ENCODE results near the gene NODAL. TPM values are rescaled to one million over a fixed set of nuclear protein-coding genes. Genes with fewer than 3 reads are reported as not detected.
"Not testable (repeated sequence)": the region's sequence is repeated elsewhere in the genome, so short reads cannot be mapped to it uniquely, and the experiment has no call there.

The NODAL gene
- total RNA-seq (not detected), polyA plus RNA-seq (not detected), total RNA-seq (not detected)

DNA sequence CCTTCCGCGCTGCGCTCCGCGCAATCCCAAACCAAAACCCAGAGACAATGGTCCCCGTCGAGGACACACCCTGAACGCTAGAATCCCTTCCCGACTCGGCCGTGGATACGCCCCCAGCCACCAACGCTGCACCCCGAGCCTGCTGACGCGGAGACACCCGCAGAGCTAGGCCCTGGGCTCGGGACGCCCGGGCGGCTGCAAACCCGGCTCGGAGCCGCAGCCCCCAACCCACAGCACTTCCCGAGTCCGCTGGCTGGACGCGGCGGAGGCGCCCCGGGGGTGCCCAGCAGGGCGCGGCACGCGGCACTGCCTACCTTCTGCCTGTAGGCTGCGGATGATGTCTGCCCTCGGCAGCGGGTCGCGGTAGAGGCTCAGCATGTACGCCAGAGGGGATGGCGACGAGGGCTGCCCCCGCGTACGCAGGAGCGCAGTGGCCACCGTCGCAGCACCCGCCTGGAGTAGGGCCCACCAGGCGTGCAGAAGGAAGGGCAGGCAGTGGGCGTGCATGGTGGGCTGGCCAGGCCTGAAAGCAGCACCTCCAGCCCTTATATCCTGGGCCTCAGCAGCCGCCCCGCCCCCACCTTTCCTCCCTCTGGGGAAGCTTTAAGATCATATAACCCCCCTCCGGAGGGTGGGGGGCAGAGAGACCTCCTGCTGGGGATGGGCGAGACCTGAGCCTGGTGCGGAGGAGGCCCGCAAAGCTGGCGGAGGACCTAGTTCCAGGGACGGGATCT is at the start of gene NODAL:
Gene NODAL (minus strand): TSS at position 521 of the 734 bp plus-strand sequence. CDS start 14 bp downstream, at position 507.
- POLR2A ChIA-PET, result no interaction called here
- peak; percentile 63 for ATAC-seq
- Mint-ChIP-seq H3K4me1 (peaks cover 6 to 19% (median 12%) of the 10 kb centered on the region in 7 donors), H3K36me3 (peaks cover 0 to 5% (median 0%) of the 10 kb centered on the region in 5 donors), H3K27ac (no peak within 1 kb of the TSS), H3K4me3 (peak within 1 kb of the TSS; percentile 69 to 91 (median 82)), H3K9me3 (peaks cover 0 to 1% (median 0%) of the 10 kb centered on the region in 11 donors), H3K27me3 (peaks cover 30 to 75% (median 33%) of the 10 kb centered on the region in 5 donors)
- Histone ChIP-seq H3K27me3 (ENCODE audit: control insufficient read depth in 2 of 2, insufficient read depth in 2 of 2, low read length in 2 of 2) (peaks cover 0 to 16% of the 10 kb centered on the region in 2 donors), H3K36me3 (ENCODE audit: control insufficient read depth in 2 of 3, insufficient read depth in 3 of 3, low read length in 3 of 3) (no peaks in the 10 kb centered on the region), H3K27ac (ENCODE audit: low read depth, low read length) (no peak within 1 kb of the TSS), H3K9me3 (ENCODE audit: control insufficient read depth in 2 of 3, low read length in 3 of 3) (no peaks in the 10 kb centered on the region), H3K4me3 (ENCODE audit: low read length) (peak within 1 kb of the TSS; percentile 54), H3K4me1 (ENCODE audit: control insufficient read depth in 2 of 2, insufficient read depth in 2 of 2, low read length in 2 of 2) (peaks cover 8 to 19% of the 10 kb centered on the region in 2 donors)
- CTCF ChIA-PET, result no interaction called here
- intact Hi-C loops (cut with micrococcal nuclease), result no loop called here
- DNase-seq, result peak in 1 of 9 donors; percentile 11

DNA sequence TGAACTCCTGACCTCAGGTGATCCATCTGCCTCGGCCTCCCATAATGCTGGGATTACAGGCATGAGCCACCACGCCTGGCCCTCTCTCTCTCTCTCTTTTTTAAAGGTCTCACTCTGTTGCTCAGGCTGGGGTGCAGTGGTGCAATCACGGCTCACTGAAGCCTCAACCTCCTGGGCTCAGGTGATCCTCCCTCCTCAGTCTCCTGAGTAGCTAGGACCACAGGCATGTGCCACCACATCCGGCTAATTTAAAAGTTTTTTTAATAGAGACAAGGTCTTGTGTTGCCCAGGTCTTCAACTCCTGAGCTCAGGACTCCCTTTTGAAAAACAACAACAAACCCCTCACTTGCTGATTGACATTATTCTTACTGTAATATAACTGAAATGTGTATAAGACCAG is 48.7 kb upstream of the NODAL start:
- ChIA-PET POLR2A (no interaction called here), CTCF (no interaction called here)
- Histone ChIP-seq H3K27me3 (ENCODE audit: control insufficient read depth in 2 of 2, insufficient read depth in 2 of 2, low read length in 2 of 2) (no peaks in the 10 kb centered on the region), H3K4me3 (ENCODE audit: low read length) (no peak overlapping the region), H3K27ac (ENCODE audit: low read depth, low read length) (no peak overlapping the region), H3K4me1 (ENCODE audit: control insufficient read depth in 2 of 2, insufficient read depth in 2 of 2, low read length in 2 of 2) (peaks cover 0 to 4% of the 10 kb centered on the region in 2 donors), H3K9me3 (ENCODE audit: control insufficient read depth in 2 of 3, low read length in 3 of 3) (no peaks in the 10 kb centered on the region), H3K36me3 (ENCODE audit: control insufficient read depth in 2 of 3, insufficient read depth in 3 of 3, low read length in 3 of 3) (no peaks in the 10 kb centered on the region)
- H3K4me3 Mint-ChIP-seq, result no peak overlapping the region
- ATAC-seq, result no peak
- DNase-seq, result no peak
- intact Hi-C loops (cut with micrococcal nuclease), result no loop called here
- H3K9me3 Mint-ChIP-seq, result no peaks in the 10 kb centered on the region
- H3K27me3 Mint-ChIP-seq, result peaks cover 0 to 15% (median 0%) of the 10 kb centered on the region in 5 donors
- no peak overlapping the region for H3K27ac Mint-ChIP-seq
- peaks cover 15 to 22% (median 19%) of the 10 kb centered on the region in 7 donors for H3K4me1 Mint-ChIP-seq
- no peaks in the 10 kb centered on the region for H3K36me3 Mint-ChIP-seq

DNA sequence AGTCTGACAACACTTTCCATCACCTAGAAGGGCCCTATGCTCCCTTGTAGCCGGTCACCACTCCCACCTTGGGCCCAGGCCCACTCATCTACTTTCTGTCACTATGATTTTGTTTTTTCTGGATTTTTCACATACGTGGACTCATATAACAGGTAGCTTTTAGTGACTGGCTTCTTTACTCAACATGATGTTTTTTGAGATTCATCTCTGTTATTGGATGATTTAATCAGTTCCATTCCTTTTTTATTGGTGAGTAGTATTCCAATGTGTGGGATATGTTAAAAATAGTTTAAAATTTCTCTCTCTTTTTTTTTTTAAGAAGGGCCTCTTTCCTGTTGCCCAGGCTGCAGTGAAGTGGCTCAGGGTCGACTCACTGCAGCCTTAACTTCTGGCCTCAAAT is 46.3 kb upstream of the NODAL start:
- no peaks in the 10 kb centered on the region for H3K36me3 Mint-ChIP-seq
- intact Hi-C loops (cut with micrococcal nuclease), result no loop called here

DNA sequence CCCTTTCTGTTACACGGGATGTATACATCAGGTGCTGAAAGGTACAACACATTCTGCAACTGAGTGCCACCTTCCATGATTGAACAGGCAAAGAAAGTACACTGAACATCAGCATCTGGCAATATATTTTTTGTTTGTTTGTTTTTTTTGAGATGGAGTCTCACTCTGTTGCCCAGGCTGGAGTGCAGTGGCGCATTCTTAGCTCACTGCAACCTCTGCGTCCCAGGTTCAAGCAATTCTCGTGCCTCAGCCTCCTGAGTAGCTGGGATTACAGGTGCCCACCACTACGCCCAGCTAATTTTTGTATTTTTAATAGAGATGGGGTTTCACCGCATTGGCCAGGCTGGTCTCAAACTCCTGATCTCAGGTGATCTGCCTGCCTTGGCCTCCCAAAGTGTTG is 42.4 kb upstream of the NODAL start:
- CTCF ChIA-PET, result not testable (repeated sequence)
- POLR2A ChIA-PET, result interaction anchor here (0.6 kb wide), 1 partner anchor 51 kb away, joined by 3 read pairs; no protein-coding TSS in a partner anchor

More for the DNA sequence above, 46.3 kb upstream of the NODAL start:
- H3K4me3 Mint-ChIP-seq, result no peak overlapping the region
- H3K9me3 Mint-ChIP-seq, result no peaks in the 10 kb centered on the region
- Histone ChIP-seq H3K9me3 (ENCODE audit: control insufficient read depth in 2 of 3, low read length in 3 of 3) (no peaks in the 10 kb centered on the region), H3K27ac (ENCODE audit: low read depth, low read length) (no peak overlapping the region), H3K36me3 (ENCODE audit: control insufficient read depth in 2 of 3, insufficient read depth in 3 of 3, low read length in 3 of 3) (no peaks in the 10 kb centered on the region), H3K4me3 (ENCODE audit: low read length) (no peak overlapping the region), H3K27me3 (ENCODE audit: control insufficient read depth in 2 of 2, insufficient read depth in 2 of 2, low read length in 2 of 2) (no peaks in the 10 kb centered on the region), H3K4me1 (ENCODE audit: control insufficient read depth in 2 of 2, insufficient read depth in 2 of 2, low read length in 2 of 2) (no peaks in the 10 kb centered on the region)
- H3K4me1 Mint-ChIP-seq, result peaks cover 0 to 3% (median 2%) of the 10 kb centered on the region in 7 donors
- H3K27me3 Mint-ChIP-seq, result peaks cover 0 to 16% (median 0%) of the 10 kb centered on the region in 5 donors
- CTCF ChIA-PET, result interaction anchor here (0.8 kb wide), 1 partner anchor 1105 kb away, joined by 3 read pairs; no protein-coding TSS in a partner anchor
- POLR2A ChIA-PET, result no interaction called here
- DNase-seq, result no peak
- no peak for ATAC-seq
- no peak overlapping the region for H3K27ac Mint-ChIP-seq

DNA sequence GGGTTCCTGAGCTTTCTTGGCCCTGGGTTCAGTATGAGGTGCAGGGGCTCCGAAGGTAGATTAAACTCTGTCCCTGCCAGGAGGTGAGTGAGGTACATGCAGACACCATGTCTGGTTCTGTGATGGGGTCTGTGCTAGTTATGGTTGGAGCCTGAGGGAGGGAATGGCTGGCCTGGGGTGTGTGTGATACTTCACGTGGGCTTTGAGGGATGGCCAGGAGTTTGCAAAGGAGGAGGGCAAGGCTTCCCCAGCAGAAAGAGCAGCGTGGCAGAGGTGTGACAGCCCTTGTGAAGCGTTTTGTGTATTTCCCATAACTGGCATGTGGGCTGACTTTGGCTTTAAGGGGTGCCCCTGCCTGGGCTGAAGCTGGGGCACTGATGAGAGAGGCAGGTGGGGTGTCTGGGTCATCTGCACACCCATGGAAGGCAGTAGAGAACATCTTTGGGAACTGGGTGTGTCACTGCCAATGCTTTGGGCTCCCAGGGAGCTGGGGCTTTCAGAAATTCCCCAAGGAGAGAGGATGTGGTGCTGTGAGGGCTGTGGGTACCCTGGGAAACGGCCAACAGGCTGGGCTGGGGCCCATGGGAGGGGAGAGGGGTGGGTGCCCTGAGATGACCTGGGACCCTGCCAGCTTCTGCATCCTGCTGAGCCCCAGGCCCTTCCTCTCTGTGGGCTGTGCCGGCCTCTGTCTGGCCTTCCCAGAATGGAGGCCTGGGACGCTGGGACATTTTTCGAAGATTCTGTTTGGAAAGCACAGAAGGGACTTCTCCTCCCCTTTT is 41.7 kb upstream of the NODAL start:
- H3K27me3 ChIP-seq (ENCODE audit: control insufficient read depth in 2 of 2, insufficient read depth in 2 of 2, low read length in 2 of 2), result peaks cover 0 to 4% of the 10 kb centered on the region in 2 donors
- Mint-ChIP-seq H3K27me3 (peaks cover 0 to 36% (median 0%) of the 10 kb centered on the region in 5 donors), H3K36me3 (no peaks in the 10 kb centered on the region), H3K9me3 (no peaks in the 10 kb centered on the region), H3K4me1 (peaks cover 15 to 34% (median 27%) of the 10 kb centered on the region in 7 donors), H3K4me3 (no peak overlapping the region), H3K27ac (peak overlapping the region in 1 of 9 donors; percentile 48)
- peaks cover 19 to 28% of the 10 kb centered on the region in 2 donors for H3K4me1 ChIP-seq (ENCODE audit: control insufficient read depth in 2 of 2, insufficient read depth in 2 of 2, low read length in 2 of 2)
- DNase-seq (no peak), ATAC-seq (no peak)
- H3K27ac ChIP-seq (ENCODE audit: low read depth, low read length), result no peak overlapping the region
- intact Hi-C loops (cut with micrococcal nuclease), result no loop called here
- H3K36me3 ChIP-seq (ENCODE audit: control insufficient read depth in 2 of 3, insufficient read depth in 3 of 3, low read length in 3 of 3), result no peaks in the 10 kb centered on the region
- no peak overlapping the region for H3K4me3 ChIP-seq (ENCODE audit: low read length)
- no peaks in the 10 kb centered on the region for H3K9me3 ChIP-seq (ENCODE audit: control insufficient read depth in 2 of 3, low read length in 3 of 3)
- POLR2A ChIA-PET, result no interaction called here
- CTCF ChIA-PET, result no interaction called here

More for the DNA sequence above, 42.4 kb upstream of the NODAL start:
- H3K36me3 Mint-ChIP-seq; H3K4me3 Mint-ChIP-seq; H3K27me3 ChIP-seq (ENCODE audit: control insufficient read depth in 2 of 2, insufficient read depth in 2 of 2, low read length in 2 of 2); H3K9me3 Mint-ChIP-seq; H3K27ac Mint-ChIP-seq; H3K9me3 ChIP-seq (ENCODE audit: control insufficient read depth in 2 of 3, low read length in 3 of 3); DNase-seq; intact Hi-C loops (cut with micrococcal nuclease); ATAC-seq; H3K36me3 ChIP-seq (ENCODE audit: control insufficient read depth in 2 of 3, insufficient read depth in 3 of 3, low read length in 3 of 3); H3K27ac ChIP-seq (ENCODE audit: low read depth, low read length); H3K4me3 ChIP-seq (ENCODE audit: low read length): not testable (repeated sequence)
- peaks cover 0 to 36% (median 0%) of the 10 kb centered on the region in 5 donors for H3K27me3 Mint-ChIP-seq
- peaks cover 19 to 25% of the 10 kb centered on the region in 2 donors for H3K4me1 ChIP-seq (ENCODE audit: control insufficient read depth in 2 of 2, insufficient read depth in 2 of 2, low read length in 2 of 2)
- H3K4me1 Mint-ChIP-seq, result peaks cover 15 to 34% (median 27%) of the 10 kb centered on the region in 7 donors

DNA sequence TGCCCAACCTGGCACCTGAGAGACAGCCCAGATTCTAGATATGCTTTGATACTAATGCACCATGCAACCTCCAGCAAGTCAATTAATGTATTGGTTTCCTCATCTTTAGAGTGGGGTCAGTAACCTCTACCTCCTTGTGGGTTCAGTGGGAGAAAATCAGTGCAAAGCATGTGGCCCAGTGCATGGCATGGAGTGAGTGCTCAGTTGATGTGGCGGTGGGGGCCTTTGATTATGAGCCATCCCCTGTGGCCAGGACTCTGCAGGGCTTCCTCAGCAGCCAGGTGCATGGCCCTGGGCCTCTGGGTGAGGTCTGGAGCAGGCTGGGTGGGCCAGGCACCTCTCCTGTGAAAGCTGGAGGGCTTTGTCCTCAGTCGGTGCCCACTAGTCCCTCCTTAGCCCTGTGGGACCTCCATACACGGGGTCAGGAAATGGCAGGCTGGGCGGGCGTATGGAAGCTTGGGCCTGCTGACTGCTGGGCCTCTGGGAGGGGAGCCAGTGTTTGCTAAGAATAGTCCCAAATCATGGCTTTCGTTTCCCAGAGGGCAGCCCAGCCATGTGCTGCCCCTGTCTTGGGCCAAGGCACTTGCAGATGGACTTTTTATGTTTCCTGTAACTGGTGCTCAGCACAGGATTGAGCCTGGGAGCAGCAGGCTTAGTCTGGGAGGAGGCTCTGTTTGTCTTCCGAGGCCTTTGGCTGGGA is 40.5 kb upstream of the NODAL start:
- H3K4me3 Mint-ChIP-seq, result peak overlapping the region in 2 of 10 donors; percentile 37 to 75
- POLR2A ChIA-PET, result no interaction called here

More for the DNA sequence above, 40.5 kb upstream of the NODAL start:
- H3K4me3 ChIP-seq (ENCODE audit: low read length), result no peak overlapping the region
- DNase-seq, result no peak
- no peak for ATAC-seq
- no peaks in the 10 kb centered on the region for H3K36me3 ChIP-seq (ENCODE audit: control insufficient read depth in 2 of 3, insufficient read depth in 3 of 3, low read length in 3 of 3)
- H3K9me3 ChIP-seq (ENCODE audit: control insufficient read depth in 2 of 3, low read length in 3 of 3), result no peaks in the 10 kb centered on the region
- no peak overlapping the region for H3K27ac ChIP-seq (ENCODE audit: low read depth, low read length)
- Mint-ChIP-seq H3K9me3 (no peaks in the 10 kb centered on the region), H3K36me3 (no peaks in the 10 kb centered on the region), H3K4me1 (peaks cover 24 to 46% (median 38%) of the 10 kb centered on the region in 7 donors), H3K27me3 (peaks cover 0 to 47% (median 0%) of the 10 kb centered on the region in 5 donors), H3K27ac (peak overlapping the region in 1 of 9 donors; percentile 32)
- intact Hi-C loops (cut with micrococcal nuclease), result no loop called here
- peaks cover 0 to 4% of the 10 kb centered on the region in 2 donors for H3K27me3 ChIP-seq (ENCODE audit: control insufficient read depth in 2 of 2, insufficient read depth in 2 of 2, low read length in 2 of 2)
- H3K4me1 ChIP-seq (ENCODE audit: control insufficient read depth in 2 of 2, insufficient read depth in 2 of 2, low read length in 2 of 2), result peaks cover 27 to 40% of the 10 kb centered on the region in 2 donors
- CTCF ChIA-PET, result no interaction called here
